Stimulated activated naive CD8-positive, alpha-beta T cell treated with anti-CD3 and anti-CD28 coated beads, Interleukin-15, Interleukin-2, amounts not matched to agents 100 ng/mL and 50 ng/mL, for 24 hours (primary cell): Measurements from ENCODE around the gene PCBP3.
"Not testable (repeated sequence)": the region's sequence is repeated elsewhere in the genome, so short reads cannot be mapped to it uniquely, and the experiment has no call there.

Experiments used
- H3K27ac Mint-ChIP-seq: one replicate; pipeline ENCODE4 v1.8.0; 2021; ENCODE audit warnings: mild to moderate bottlenecking, mixed read lengths
- H3K27me3 Mint-ChIP-seq: one replicate; pipeline ENCODE4 v1.8.0; 2021; ENCODE audit warnings: mixed read lengths
- H3K36me3 Mint-ChIP-seq: one replicate; pipeline ENCODE4 v1.8.0; 2021; ENCODE audit warnings: low read depth, mixed read lengths
- H3K4me1 Mint-ChIP-seq: one replicate; pipeline ENCODE4 v1.8.0; 2021; ENCODE audit warnings: low read depth, mixed read lengths
- H3K4me3 Mint-ChIP-seq: one replicate; pipeline ENCODE4 v1.8.0; 2021; ENCODE audit warnings: mild to moderate bottlenecking, mixed read lengths
- H3K9me3 Mint-ChIP-seq: one replicate; pipeline ENCODE4 v1.8.0; 2021; ENCODE audit warnings: mixed read lengths

Gene PCBP3

GRCh38 chr21:45797338-45797737, 153.8 kb downstream of the PCBP3 start:
- Mint-ChIP-seq H3K4me3 (no peak overlapping the region), H3K27me3 (no peaks in the 10 kb centered on the region), H3K27ac (no peak overlapping the region), H3K4me1 (no peaks in the 10 kb centered on the region), H3K9me3 (no peaks in the 10 kb centered on the region), H3K36me3 (no peaks in the 10 kb centered on the region)

GRCh38 chr21:45799765-45800338, 156.3 kb downstream of the PCBP3 start:
- Mint-ChIP-seq H3K27me3 (no peaks in the 10 kb centered on the region), H3K4me3 (no peak overlapping the region), H3K4me1 (no peaks in the 10 kb centered on the region), H3K9me3 (no peaks in the 10 kb centered on the region), H3K27ac (no peak overlapping the region), H3K36me3 (no peaks in the 10 kb centered on the region)

- H3K36me3 Mint-ChIP-seq, result no peaks in the 10 kb centered on the region
- H3K27ac Mint-ChIP-seq, result no peak overlapping the region
- no peaks in the 10 kb centered on the region for H3K4me1 Mint-ChIP-seq
- no peak overlapping the region for H3K4me3 Mint-ChIP-seq
- H3K27me3 Mint-ChIP-seq, result no peaks in the 10 kb centered on the region
- no peaks in the 10 kb centered on the region for H3K9me3 Mint-ChIP-seq
Observed at GRCh38 chr21:45800339-45801080, 157.0 kb downstream of the PCBP3 start.

GRCh38 chr21:45801129-45801964, 157.8 kb downstream of the PCBP3 start:
- no peak overlapping the region for H3K27ac Mint-ChIP-seq
- no peaks in the 10 kb centered on the region for H3K9me3 Mint-ChIP-seq
- no peaks in the 10 kb centered on the region for H3K4me1 Mint-ChIP-seq
- H3K36me3 Mint-ChIP-seq, result no peaks in the 10 kb centered on the region
- H3K27me3 Mint-ChIP-seq, result no peaks in the 10 kb centered on the region
- no peak overlapping the region for H3K4me3 Mint-ChIP-seq

- Mint-ChIP-seq H3K36me3 (no peaks in the 10 kb centered on the region), H3K9me3 (no peaks in the 10 kb centered on the region), H3K4me3 (no peak overlapping the region), H3K27ac (no peak overlapping the region), H3K4me1 (no peaks in the 10 kb centered on the region), H3K27me3 (no peaks in the 10 kb centered on the region)
Observed at GRCh38 chr21:45801989-45802388, 158.5 kb downstream of the PCBP3 start.

- H3K4me3 Mint-ChIP-seq, result no peak overlapping the region
- no peak overlapping the region for H3K27ac Mint-ChIP-seq
- no peaks in the 10 kb centered on the region for H3K36me3 Mint-ChIP-seq
- no peaks in the 10 kb centered on the region for H3K27me3 Mint-ChIP-seq
- H3K4me1 Mint-ChIP-seq, result no peaks in the 10 kb centered on the region
- no peaks in the 10 kb centered on the region for H3K9me3 Mint-ChIP-seq
Observed at GRCh38 chr21:45802425-45802824, 158.9 kb downstream of the PCBP3 start.

GRCh38 chr21:45802956-45803617, 159.6 kb downstream of the PCBP3 start:
- H3K4me3 Mint-ChIP-seq, result no peak overlapping the region
- H3K27me3 Mint-ChIP-seq, result no peaks in the 10 kb centered on the region
- no peaks in the 10 kb centered on the region for H3K9me3 Mint-ChIP-seq
- H3K36me3 Mint-ChIP-seq, result no peaks in the 10 kb centered on the region
- no peak overlapping the region for H3K27ac Mint-ChIP-seq
- H3K4me1 Mint-ChIP-seq, result no peaks in the 10 kb centered on the region

GRCh38 chr21:45803618-45804340, 160.3 kb downstream of the PCBP3 start:
- no peaks in the 10 kb centered on the region for H3K36me3 Mint-ChIP-seq
- no peaks in the 10 kb centered on the region for H3K27me3 Mint-ChIP-seq

GRCh38 chr21:45804809-45805313, 161.3 kb downstream of the PCBP3 start:
- Mint-ChIP-seq H3K4me1 (no peaks in the 10 kb centered on the region), H3K9me3 (no peaks in the 10 kb centered on the region), H3K27me3 (no peaks in the 10 kb centered on the region), H3K4me3 (no peak overlapping the region), H3K27ac (no peak overlapping the region), H3K36me3 (no peaks in the 10 kb centered on the region)

More at GRCh38 chr21:45803618-45804340, 160.3 kb downstream of the PCBP3 start:
- no peaks in the 10 kb centered on the region for H3K4me1 Mint-ChIP-seq
- H3K9me3 Mint-ChIP-seq, result no peaks in the 10 kb centered on the region
- no peak overlapping the region for H3K27ac Mint-ChIP-seq
- H3K4me3 Mint-ChIP-seq, result no peak overlapping the region

GRCh38 chr21:45805321-45805720, 161.8 kb downstream of the PCBP3 start:
- no peak overlapping the region for H3K27ac Mint-ChIP-seq

GRCh38 chr21:45806042-45806441, 162.5 kb downstream of the PCBP3 start:
- Mint-ChIP-seq H3K4me3 (no peak overlapping the region), H3K9me3 (no peaks in the 10 kb centered on the region), H3K27me3 (no peaks in the 10 kb centered on the region), H3K4me1 (no peaks in the 10 kb centered on the region), H3K36me3 (no peaks in the 10 kb centered on the region), H3K27ac (no peak overlapping the region)

More at GRCh38 chr21:45805321-45805720, 161.8 kb downstream of the PCBP3 start:
- Mint-ChIP-seq H3K36me3 (no peaks in the 10 kb centered on the region), H3K27me3 (no peaks in the 10 kb centered on the region), H3K4me1 (no peaks in the 10 kb centered on the region), H3K4me3 (no peak overlapping the region), H3K9me3 (no peaks in the 10 kb centered on the region)

- not testable (repeated sequence) for H3K4me1 Mint-ChIP-seq, H3K27me3 Mint-ChIP-seq, H3K9me3 Mint-ChIP-seq, H3K4me3 Mint-ChIP-seq, H3K36me3 Mint-ChIP-seq, H3K27ac Mint-ChIP-seq
Observed at GRCh38 chr21:45808663-45809062, 165.1 kb downstream of the PCBP3 start.

- no peaks in the 10 kb centered on the region for H3K9me3 Mint-ChIP-seq
- no peak overlapping the region for H3K4me3 Mint-ChIP-seq
- no peak overlapping the region for H3K27ac Mint-ChIP-seq
- H3K4me1 Mint-ChIP-seq, result no peaks in the 10 kb centered on the region
- peaks cover 3% of the 10 kb centered on the region for H3K27me3 Mint-ChIP-seq
- H3K36me3 Mint-ChIP-seq, result no peaks in the 10 kb centered on the region
Observed at GRCh38 chr21:45809421-45809820, 165.9 kb downstream of the PCBP3 start.

GRCh38 chr21:45811136-45811535, 167.6 kb downstream of the PCBP3 start:
- H3K4me1 Mint-ChIP-seq, result no peaks in the 10 kb centered on the region
- no peaks in the 10 kb centered on the region for H3K9me3 Mint-ChIP-seq
- H3K4me3 Mint-ChIP-seq, result no peak overlapping the region
- peaks cover 3% of the 10 kb centered on the region for H3K27me3 Mint-ChIP-seq
- no peaks in the 10 kb centered on the region for H3K36me3 Mint-ChIP-seq
- no peak overlapping the region for H3K27ac Mint-ChIP-seq
